ENCODE measurements around the gene WHRN. TPM values are rescaled to one million over a fixed set of nuclear protein-coding genes. Genes with fewer than 3 reads are reported as not detected.

The WHRN gene
- total and polyA plus RNA-seq, 9 of the 15 experiments (the other 6 are each of a cell fraction or from before 2014, with no cell fraction given) = 0.31 to 14.1 (median 3.0) TPM

DNA sequence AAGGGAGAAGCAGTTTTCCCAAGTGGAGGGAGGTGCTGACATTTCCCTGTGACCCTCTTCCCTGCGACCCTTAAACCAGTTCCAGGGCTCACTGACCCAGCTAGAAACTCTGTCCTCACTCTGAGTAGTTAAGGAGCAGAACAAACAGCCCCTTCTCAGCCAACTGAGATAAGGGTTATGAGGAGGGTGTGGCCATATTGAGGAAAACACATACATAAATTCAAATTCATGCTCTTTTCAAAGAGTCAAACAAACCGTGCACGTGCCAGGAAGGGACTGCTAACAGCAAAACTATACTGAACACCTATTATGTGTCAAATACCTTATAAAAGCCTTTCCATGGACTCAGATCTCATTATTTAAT is 112.5 kb downstream of the WHRN start:
- Histone ChIP-seq H3K27ac (ENCODE audit: extremely low read depth, low read depth, low read length) (no peak overlapping the region), H3K9me3 (replicated peaks; ENCODE audit: control insufficient read depth, insufficient read depth, low read depth, low read length) (no peaks in the 10 kb centered on the region), H3K36me3 (ENCODE audit: control insufficient read depth, insufficient read depth, low read length) (no peaks in the 10 kb centered on the region; the same call in 2 of the 3 replicates), H3K4me3 (no peak overlapping the region), H3K79me2 (ENCODE audit: control insufficient read depth, insufficient read depth, low read length) (peaks cover 5% of the 10 kb centered on the region; the same call in 2 of the 3 replicates), H3K9me1 (ENCODE audit: control insufficient read depth, insufficient read depth, low read length) (no peaks in the 10 kb centered on the region), H3K27me3 (ENCODE audit: control insufficient read depth in 2 of 2, insufficient read depth in 2 of 2, low read length in 2 of 2) (no peaks in the 10 kb centered on the region), H3K9ac (ENCODE audit: insufficient read depth in 1 of 2, low read depth in 2 of 2, low read length in 2 of 2) (no peak overlapping the region; a peak in 1 of 4 replicates), H3K4me1 (replicated peaks in 1 of 2; ENCODE audit: control insufficient read depth in 2 of 2, insufficient read depth in 2 of 2, low read length in 2 of 2) (peaks cover 14 to 27% of the 10 kb centered on the region in 2 experiments), H3K4me2 (ENCODE audit: insufficient read depth, low read length) (peak overlapping the region; percentile 20; the same call in 1 of the 2 replicates), H4K20me1 (replicated peaks; ENCODE audit: control insufficient read depth, insufficient read depth, low read length) (peaks cover 17% of the 10 kb centered on the region), H2AFZ (ENCODE audit: low read depth, low read length) (peak overlapping the region; percentile 40; the same call in 1 of the 2 replicates)
- ATAC-seq (peak; percentile 65), FAIRE-seq (peak; percentile 44), DNase-seq (ENCODE audit: extremely low read depth in 1 of 4, low spot score in 3 of 4) (peak in 2 of 4 experiments; percentile 35 to 50)
- intact Hi-C loops (cut with micrococcal nuclease) (loop anchor here (2.0 kb wide), 1 partner anchor 54 kb away; no protein-coding TSS in a partner anchor), in situ Hi-C loops (cut with MboI) (no loop called here)
- 4% methylated on average over 3 of the region's 3 CpGs for WGBS (ENCODE audit: insufficient coverage, low coverage, missing lambda C conversion rate)
- POLR2A ChIA-PET = interaction anchor here (1.1 to 1.5 kb wide), 3 partner anchors 11 to 30 kb away, joined by 3 to 5 read pairs (median 3); no protein-coding TSS in a partner anchor
- TF ChIP-seq GATA2 (CRISPR knock-in tag; IDR thresholded peaks at IDR 0.05) (no peak), TEAD1 (CRISPR knock-in tag; IDR thresholded peaks at IDR 0.05) (no peak), BHLHE40 (IDR thresholded peaks at IDR 0.05; ENCODE audit: low read length) (peak; percentile 88), DPF2 (IDR thresholded peaks at IDR 0.05) (0 out of 2 replicates have a peak, but pooled peaks have one; percentile 18), SOX6 (IDR thresholded peaks at IDR 0.05) (peak; percentile 12; the same call in 1 of the 2 replicates)
- TF ChIP-seq, protein P1, sequence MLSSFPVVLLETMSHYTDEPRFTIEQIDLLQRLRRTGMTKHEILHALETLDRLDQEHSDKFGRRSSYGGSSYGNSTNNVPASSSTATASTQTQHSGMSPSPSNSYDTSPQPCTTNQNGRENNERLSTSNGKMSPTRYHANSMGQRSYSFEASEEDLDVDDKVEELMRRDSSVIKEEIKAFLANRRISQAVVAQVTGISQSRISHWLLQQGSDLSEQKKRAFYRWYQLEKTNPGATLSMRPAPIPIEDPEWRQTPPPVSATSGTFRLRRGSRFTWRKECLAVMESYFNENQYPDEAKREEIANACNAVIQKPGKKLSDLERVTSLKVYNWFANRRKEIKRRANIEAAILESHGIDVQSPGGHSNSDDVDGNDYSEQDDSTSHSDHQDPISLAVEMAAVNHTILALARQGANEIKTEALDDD (IDR thresholded peaks at IDR 0.05) = peak; percentile 75; the same call in 1 of the 2 replicates
- TF ChIP-seq, protein P2, sequence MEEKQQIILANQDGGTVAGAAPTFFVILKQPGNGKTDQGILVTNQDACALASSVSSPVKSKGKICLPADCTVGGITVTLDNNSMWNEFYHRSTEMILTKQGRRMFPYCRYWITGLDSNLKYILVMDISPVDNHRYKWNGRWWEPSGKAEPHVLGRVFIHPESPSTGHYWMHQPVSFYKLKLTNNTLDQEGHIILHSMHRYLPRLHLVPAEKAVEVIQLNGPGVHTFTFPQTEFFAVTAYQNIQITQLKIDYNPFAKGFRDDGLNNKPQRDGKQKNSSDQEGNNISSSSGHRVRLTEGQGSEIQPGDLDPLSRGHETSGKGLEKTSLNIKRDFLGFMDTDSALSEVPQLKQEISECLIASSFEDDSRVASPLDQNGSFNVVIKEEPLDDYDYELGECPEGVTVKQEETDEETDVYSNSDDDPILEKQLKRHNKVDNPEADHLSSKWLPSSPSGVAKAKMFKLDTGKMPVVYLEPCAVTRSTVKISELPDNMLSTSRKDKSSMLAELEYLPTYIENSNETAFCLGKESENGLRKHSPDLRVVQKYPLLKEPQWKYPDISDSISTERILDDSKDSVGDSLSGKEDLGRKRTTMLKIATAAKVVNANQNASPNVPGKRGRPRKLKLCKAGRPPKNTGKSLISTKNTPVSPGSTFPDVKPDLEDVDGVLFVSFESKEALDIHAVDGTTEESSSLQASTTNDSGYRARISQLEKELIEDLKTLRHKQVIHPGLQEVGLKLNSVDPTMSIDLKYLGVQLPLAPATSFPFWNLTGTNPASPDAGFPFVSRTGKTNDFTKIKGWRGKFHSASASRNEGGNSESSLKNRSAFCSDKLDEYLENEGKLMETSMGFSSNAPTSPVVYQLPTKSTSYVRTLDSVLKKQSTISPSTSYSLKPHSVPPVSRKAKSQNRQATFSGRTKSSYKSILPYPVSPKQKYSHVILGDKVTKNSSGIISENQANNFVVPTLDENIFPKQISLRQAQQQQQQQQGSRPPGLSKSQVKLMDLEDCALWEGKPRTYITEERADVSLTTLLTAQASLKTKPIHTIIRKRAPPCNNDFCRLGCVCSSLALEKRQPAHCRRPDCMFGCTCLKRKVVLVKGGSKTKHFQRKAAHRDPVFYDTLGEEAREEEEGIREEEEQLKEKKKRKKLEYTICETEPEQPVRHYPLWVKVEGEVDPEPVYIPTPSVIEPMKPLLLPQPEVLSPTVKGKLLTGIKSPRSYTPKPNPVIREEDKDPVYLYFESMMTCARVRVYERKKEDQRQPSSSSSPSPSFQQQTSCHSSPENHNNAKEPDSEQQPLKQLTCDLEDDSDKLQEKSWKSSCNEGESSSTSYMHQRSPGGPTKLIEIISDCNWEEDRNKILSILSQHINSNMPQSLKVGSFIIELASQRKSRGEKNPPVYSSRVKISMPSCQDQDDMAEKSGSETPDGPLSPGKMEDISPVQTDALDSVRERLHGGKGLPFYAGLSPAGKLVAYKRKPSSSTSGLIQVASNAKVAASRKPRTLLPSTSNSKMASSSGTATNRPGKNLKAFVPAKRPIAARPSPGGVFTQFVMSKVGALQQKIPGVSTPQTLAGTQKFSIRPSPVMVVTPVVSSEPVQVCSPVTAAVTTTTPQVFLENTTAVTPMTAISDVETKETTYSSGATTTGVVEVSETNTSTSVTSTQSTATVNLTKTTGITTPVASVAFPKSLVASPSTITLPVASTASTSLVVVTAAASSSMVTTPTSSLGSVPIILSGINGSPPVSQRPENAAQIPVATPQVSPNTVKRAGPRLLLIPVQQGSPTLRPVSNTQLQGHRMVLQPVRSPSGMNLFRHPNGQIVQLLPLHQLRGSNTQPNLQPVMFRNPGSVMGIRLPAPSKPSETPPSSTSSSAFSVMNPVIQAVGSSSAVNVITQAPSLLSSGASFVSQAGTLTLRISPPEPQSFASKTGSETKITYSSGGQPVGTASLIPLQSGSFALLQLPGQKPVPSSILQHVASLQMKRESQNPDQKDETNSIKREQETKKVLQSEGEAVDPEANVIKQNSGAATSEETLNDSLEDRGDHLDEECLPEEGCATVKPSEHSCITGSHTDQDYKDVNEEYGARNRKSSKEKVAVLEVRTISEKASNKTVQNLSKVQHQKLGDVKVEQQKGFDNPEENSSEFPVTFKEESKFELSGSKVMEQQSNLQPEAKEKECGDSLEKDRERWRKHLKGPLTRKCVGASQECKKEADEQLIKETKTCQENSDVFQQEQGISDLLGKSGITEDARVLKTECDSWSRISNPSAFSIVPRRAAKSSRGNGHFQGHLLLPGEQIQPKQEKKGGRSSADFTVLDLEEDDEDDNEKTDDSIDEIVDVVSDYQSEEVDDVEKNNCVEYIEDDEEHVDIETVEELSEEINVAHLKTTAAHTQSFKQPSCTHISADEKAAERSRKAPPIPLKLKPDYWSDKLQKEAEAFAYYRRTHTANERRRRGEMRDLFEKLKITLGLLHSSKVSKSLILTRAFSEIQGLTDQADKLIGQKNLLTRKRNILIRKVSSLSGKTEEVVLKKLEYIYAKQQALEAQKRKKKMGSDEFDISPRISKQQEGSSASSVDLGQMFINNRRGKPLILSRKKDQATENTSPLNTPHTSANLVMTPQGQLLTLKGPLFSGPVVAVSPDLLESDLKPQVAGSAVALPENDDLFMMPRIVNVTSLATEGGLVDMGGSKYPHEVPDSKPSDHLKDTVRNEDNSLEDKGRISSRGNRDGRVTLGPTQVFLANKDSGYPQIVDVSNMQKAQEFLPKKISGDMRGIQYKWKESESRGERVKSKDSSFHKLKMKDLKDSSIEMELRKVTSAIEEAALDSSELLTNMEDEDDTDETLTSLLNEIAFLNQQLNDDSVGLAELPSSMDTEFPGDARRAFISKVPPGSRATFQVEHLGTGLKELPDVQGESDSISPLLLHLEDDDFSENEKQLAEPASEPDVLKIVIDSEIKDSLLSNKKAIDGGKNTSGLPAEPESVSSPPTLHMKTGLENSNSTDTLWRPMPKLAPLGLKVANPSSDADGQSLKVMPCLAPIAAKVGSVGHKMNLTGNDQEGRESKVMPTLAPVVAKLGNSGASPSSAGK (IDR thresholded peaks at IDR 0.05) = 0 out of 2 replicates have a peak, but pooled peaks have one; percentile 11
- CTCF ChIA-PET (ENCODE audit: low intra/inter-chr PET ratio) = no interaction called here
- BruUV-seq (replicated peaks) = no TSS peak

Data from K562 (cell line).